HL-60 (cell line): ENCODE measurements around the gene MYH14.

Experiments used
- DNase-seq, 2 experiments: peaks; one replicate each; pipeline ENCODE4 v3.0.0-alpha.2; 2010 to 2020; ENCODE audit warnings: low read depth in 1 of 2, low spot score in 1 of 2
- H3K27ac ChIP-seq: fragments of 250-450 bp; sonication (Bioruptor Pico); replicated peaks from 2 replicates; pipeline ENCODE4 v1.5.1; 2020; ENCODE audit warnings: mild to moderate bottlenecking, moderate library complexity
- H3K27me3 ChIP-seq: fragments of 250-450 bp; sonication (Bioruptor Pico); 2 replicates; pipeline ENCODE4 v1.5.1; 2021; ENCODE audit warnings: mild to moderate bottlenecking, moderate library complexity; ENCODE audit not compliant: insufficient read depth, poor library complexity, severe bottlenecking
- H3K4me3 ChIP-seq: replicated peaks from 2 replicates; pipeline ENCODE4 v1.5.1; 2011; ENCODE audit warnings: mild to moderate bottlenecking, control low read depth, low read length; ENCODE audit not compliant: insufficient read depth
- CTCF ChIP-seq: IDR thresholded peaks from one replicate; pipeline ENCODE4 v1.5.1; 2011; ENCODE audit warnings: low read length, control low read depth, inconsistent platforms; ENCODE audit not compliant: insufficient read depth
- GABPA ChIP-seq: IDR thresholded peaks from 2 replicates; pipeline ENCODE4 v1.6.1; 2012; ENCODE audit warnings: low read depth
- POLR2AphosphoS5 ChIP-seq: IDR thresholded peaks from 2 replicates; pipeline ENCODE4 v1.6.1; 2012; ENCODE audit warnings: low read depth
- REST ChIP-seq: IDR thresholded peaks from 2 replicates; pipeline ENCODE4 v1.6.1; 2012; ENCODE audit warnings: low read depth; ENCODE audit not compliant: insufficient replicate concordance
- SPI1 ChIP-seq: IDR thresholded peaks from 2 replicates; pipeline ENCODE4 v1.6.1; 2012; ENCODE audit warnings: low read depth, mild to moderate bottlenecking, borderline replicate concordance

The MYH14 gene

GRCh38 chr19:50195224-50195623, 8.2 kb upstream of the MYH14 start:
- Histone ChIP-seq H3K27ac (no peak overlapping the region), H3K4me3 (no peak overlapping the region), H3K27me3 (no peaks in the 10 kb centered on the region)
- no peak for DNase-seq
- TF ChIP-seq POLR2AphosphoS5 (no peak), CTCF (no peak), REST (no peak), SPI1 (no peak), GABPA (no peak)

- DNase-seq = no peak
- no peaks in the 10 kb centered on the region for H3K27me3 ChIP-seq
- no peak overlapping the region for H3K4me3 ChIP-seq
- TF ChIP-seq CTCF (no peak), REST (no peak), GABPA (no peak), POLR2AphosphoS5 (no peak), SPI1 (no peak)
- no peak overlapping the region for H3K27ac ChIP-seq
These were observed 7.0 kb upstream of the MYH14 start for GRCh38 chr19:50196322-50196932.

GRCh38 chr19:50197348-50197747, 6.1 kb upstream of the MYH14 start:
- Histone ChIP-seq H3K27me3 (no peaks in the 10 kb centered on the region), H3K4me3 (no peak overlapping the region), H3K27ac (no peak overlapping the region)
- no peak for DNase-seq
- TF ChIP-seq GABPA = no peak

GRCh38 chr19:50198431-50199258, 4.8 kb upstream of the MYH14 start:
- Histone ChIP-seq H3K27ac (no peak overlapping the region), H3K4me3 (no peak overlapping the region), H3K27me3 (peaks cover 4% of the 10 kb centered on the region)
- no peak for TF ChIP-seq GABPA
- no peak for TF ChIP-seq CTCF
- no peak for TF ChIP-seq REST
- TF ChIP-seq POLR2AphosphoS5 = no peak
- TF ChIP-seq SPI1 = no peak
- no peak for DNase-seq
